Right cardiac atrium (tissue), 5 donors: ENCODE measurements around the gene SCD5. TPM values are rescaled to one million over a fixed set of nuclear protein-coding genes. Genes with fewer than 3 reads are reported as not detected.

Experiments
- ATAC-seq, 2 donors: fragments of 200-7000 bp; cut with Tn5 transposase; one replicate each; pipeline versions ENCODE4 v1.8.0 to v1.9.1; 2020; ENCODE audit warnings: moderate library complexity in 2 of 2, mild to moderate bottlenecking in 1 of 2
- DNase-seq, 3 donors: peaks; one replicate each; pipeline ENCODE4 v3.0.0-alpha.2; 2020
- H3K27ac ChIP-seq: one replicate; pipeline ENCODE4 v1.5.1; 2013; ENCODE audit warnings: mild to moderate bottlenecking, low read length, control low read depth, moderate library complexity
- H3K27me3 ChIP-seq: one replicate; pipeline ENCODE4 v1.6.1; 2013; ENCODE audit not compliant: control insufficient read depth, insufficient read depth
- H3K4me1 ChIP-seq: one replicate; pipeline ENCODE4 v1.6.1; 2013; ENCODE audit warnings: low read length; ENCODE audit not compliant: control insufficient read depth, insufficient read depth
- H3K4me3 ChIP-seq: one replicate; pipeline ENCODE4 v1.5.1; 2013; ENCODE audit warnings: low read length, control low read depth
- H3K9me3 ChIP-seq: one replicate; pipeline ENCODE4 v1.6.1; 2013; ENCODE audit warnings: low read length; ENCODE audit not compliant: control insufficient read depth
- WGBS: extraction: QIAGEN DNeasy Blood & Tissue Kit; methylation state at CpG from one replicate; pipeline ENCODE4 v1.1.7; 2013; 5-methylcytosine and 5-hydroxymethylcytosine counted together
- intact Hi-C, 4 donors: fragments of 100-400 bp; cut with DNase I; formaldehyde crosslinking; loops; one replicate each; pipeline versions ENCODE4 v1.11.0 to v1.14.0; 2022 to 2023
- polyA plus RNA-seq: library from polyadenylated mRNA; stranded (reverse); fragments of 200-250 nt; gene quantifications from one replicate; pipeline ENCODE4 v1.2.3, GENCODE V29; 2013
- total RNA-seq, 4 donors: library from RNA; stranded (reverse); fragmentation: NEBNext Ultra II Directional; extraction: Animal tissue kit (Norgen Biotek cat#: 25700); gene quantifications; one replicate each; pipeline ENCODE4 v1.2.1, GENCODE V29; 2021
- donor health status: healthy with polysubstance abuse.
- donor health status: DM: no; HTN: yes; CAD: no.
- donor health status: DM: no; HTN: no; CAD: no.
- donor health status: DM: no; HTN: yes; CAD: no; lungs with severe emphysema.
- donor health status: DM: yes; HTN: yes; CAD: no.

The SCD5 gene
- total and polyA plus RNA-seq, 5 donors = 6.0 to 14.2 (median 12.0) TPM

DNA sequence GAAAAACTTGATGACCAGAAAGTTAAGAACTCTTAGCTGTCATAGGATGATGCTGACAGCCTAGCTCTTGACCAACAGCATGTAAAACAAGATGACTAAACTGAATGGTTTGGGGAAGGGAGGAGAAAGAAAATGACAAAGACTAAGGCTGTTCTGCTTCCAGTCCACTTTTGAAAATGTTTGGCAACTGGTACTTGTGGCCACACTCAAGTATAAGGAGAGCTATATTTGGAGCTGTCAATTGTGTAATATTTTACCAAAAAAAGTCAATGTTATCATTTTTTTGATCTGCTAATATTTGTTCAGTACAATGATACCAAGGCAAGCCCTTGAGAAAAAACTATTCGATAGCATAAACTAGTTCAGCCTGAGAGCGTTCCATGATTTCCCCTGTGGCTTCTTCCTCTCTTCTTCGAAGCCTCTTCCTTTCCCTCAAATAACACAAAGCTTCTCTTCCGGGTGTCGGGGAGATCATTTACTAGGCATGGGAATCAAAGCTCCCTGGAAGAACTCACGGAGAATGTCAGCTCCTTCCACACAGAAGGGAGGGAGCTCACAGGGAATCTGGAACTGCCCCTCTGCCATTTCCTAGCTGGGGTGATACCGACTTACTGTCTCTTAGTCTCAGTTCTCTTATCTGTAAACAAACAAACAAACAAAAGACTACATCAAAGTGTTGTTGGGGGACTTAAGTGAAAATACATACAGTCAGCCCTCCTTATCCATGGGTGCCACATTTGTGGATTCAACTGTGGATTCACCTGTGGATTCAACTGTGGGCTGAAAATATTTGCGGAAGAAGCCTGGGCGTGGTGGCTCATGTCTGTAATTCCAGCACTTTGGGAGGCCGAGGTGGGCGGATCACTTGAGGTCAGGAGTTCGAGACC is 82.6 kb downstream of the SCD5 start:
- H3K27ac ChIP-seq = peak overlapping the region; percentile 4
- WGBS = 56% methylated on average over 12 of the region's 12 CpGs
- no peak for DNase-seq
- no peaks in the 10 kb centered on the region for H3K9me3 ChIP-seq
- H3K4me3 ChIP-seq = no peak overlapping the region
- intact Hi-C loops = no loop called here
- peaks cover 1% of the 10 kb centered on the region for H3K4me1 ChIP-seq
- ATAC-seq = peak; percentile 34 to 49
- H3K27me3 ChIP-seq = no peaks in the 10 kb centered on the region

- H3K27ac ChIP-seq = no peak overlapping the region
- WGBS = 100% methylated on average over 3 of the region's 3 CpGs
- H3K9me3 ChIP-seq = no peaks in the 10 kb centered on the region
- intact Hi-C loops = no loop called here
- ATAC-seq (no peak), DNase-seq (no peak)
- peaks cover 1% of the 10 kb centered on the region for H3K4me1 ChIP-seq
- H3K27me3 ChIP-seq = no peaks in the 10 kb centered on the region
- H3K4me3 ChIP-seq = no peak overlapping the region
Measured at GRCh38 chr4:82713856-82714255, 84.7 kb downstream of the SCD5 start.

DNA sequence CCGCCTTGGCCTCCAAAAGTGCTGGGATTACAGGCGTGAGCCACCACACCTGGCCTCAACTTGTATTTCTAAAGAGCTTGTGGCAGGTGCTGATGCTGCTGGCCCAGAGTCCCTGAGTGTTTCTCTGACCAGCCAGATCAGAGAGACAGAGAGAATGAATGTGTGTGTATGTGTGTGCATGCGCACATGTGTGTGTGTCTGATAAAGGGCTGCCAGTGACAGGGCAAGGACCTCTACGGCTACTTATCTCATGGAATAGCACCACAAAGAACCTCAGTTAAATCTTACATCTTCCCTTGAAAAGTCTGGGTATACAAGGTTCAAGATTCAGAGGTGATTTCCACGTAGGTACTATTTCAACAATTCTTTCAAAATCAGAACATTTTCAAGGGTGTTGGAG is 86.0 kb downstream of the SCD5 start:
- ATAC-seq (no peak), DNase-seq (no peak)
- H3K4me1 ChIP-seq = peaks cover 1% of the 10 kb centered on the region
- WGBS = 88% methylated on average over 5 of the region's 5 CpGs
- H3K4me3 ChIP-seq = no peak overlapping the region
- H3K27me3 ChIP-seq = no peaks in the 10 kb centered on the region
- H3K27ac ChIP-seq = no peak overlapping the region
- intact Hi-C loops = no loop called here
- no peaks in the 10 kb centered on the region for H3K9me3 ChIP-seq

DNA sequence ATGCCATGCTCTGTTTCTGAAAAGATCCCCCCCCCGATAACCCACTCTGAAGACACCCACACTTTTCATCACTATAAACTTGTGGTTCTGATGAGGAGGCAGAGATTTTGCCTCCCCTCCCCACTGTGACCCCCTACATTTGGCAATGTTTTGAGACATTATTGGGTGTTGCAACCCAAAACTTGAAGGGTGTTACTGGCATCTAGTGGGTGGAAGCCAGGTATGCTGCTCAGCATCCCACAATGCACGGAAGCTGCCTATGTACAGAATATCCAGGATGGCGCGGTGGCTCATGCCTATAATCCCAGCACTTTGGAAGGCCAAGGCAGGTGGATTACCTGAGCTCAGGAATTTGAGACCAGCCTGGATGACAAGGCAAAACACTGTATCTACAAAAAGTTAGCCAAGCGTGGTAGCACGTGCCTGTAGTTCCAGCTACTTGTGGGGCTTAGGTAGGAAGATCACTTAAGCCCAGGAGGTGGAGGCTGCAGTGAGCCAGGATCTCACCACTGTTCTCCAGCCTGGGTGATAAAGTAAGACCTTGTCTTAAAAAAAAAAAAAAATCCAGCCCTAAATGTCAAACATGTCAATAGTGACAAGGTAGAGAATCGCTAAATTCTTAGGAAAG is 87.3 kb downstream of the SCD5 start:
- intact Hi-C loops = no loop called here
- no peaks in the 10 kb centered on the region for H3K9me3 ChIP-seq
- WGBS = 81% methylated on average over 7 of the region's 7 CpGs
- H3K4me1 ChIP-seq = peaks cover 1% of the 10 kb centered on the region
- no peak overlapping the region for H3K27ac ChIP-seq
- no peaks in the 10 kb centered on the region for H3K27me3 ChIP-seq
- H3K4me3 ChIP-seq = no peak overlapping the region
- ATAC-seq = no peak
- DNase-seq = no peak

GRCh38 chr4:82710197-82710929 is 88.2 kb downstream of the SCD5 start:
- intact Hi-C loops = no loop called here
- Histone ChIP-seq H3K4me3 (no peak overlapping the region), H3K27me3 (no peaks in the 10 kb centered on the region), H3K9me3 (no peaks in the 10 kb centered on the region), H3K4me1 (peaks cover 1% of the 10 kb centered on the region), H3K27ac (no peak overlapping the region)
- 56% methylated on average over 4 of the region's 4 CpGs for WGBS
- no peak for ATAC-seq
- no peak for DNase-seq

DNA sequence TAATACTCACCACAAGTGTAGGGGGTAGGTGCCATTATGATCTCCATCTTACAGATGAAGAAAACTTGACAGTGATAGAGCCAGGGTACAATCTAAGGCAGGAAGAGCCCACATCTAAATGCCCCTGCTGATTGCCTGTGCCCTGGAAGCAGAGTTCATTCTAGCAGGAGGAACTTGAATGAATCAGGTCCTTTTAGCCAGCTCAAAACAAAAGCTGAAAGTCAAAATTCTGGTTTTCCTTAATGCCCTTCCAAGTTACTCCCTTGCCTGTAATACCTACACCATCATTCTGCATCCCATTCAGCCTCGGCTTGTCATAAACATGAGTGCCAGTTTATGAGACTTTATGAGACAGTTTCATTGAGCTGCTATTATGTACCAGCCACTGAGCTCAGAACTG is 89.6 kb downstream of the SCD5 start:
- intact Hi-C loops = no loop called here
- Histone ChIP-seq H3K9me3 (no peaks in the 10 kb centered on the region), H3K4me3 (no peak overlapping the region), H3K27me3 (no peaks in the 10 kb centered on the region), H3K4me1 (peaks cover 1% of the 10 kb centered on the region), H3K27ac (no peak overlapping the region)
- WGBS = 86% methylated on average over 1 of the region's 1 CpG
- DNase-seq (no peak), ATAC-seq (peak in 1 of 2 donors; percentile 13)

- Histone ChIP-seq H3K9me3 (no peaks in the 10 kb centered on the region), H3K27me3 (no peaks in the 10 kb centered on the region), H3K27ac (no peak overlapping the region), H3K4me3 (no peak overlapping the region), H3K4me1 (no peaks in the 10 kb centered on the region)
- ATAC-seq (peak; percentile 67 to 81), DNase-seq (no peak)
- intact Hi-C loops = no loop called here
- WGBS = 76% methylated on average over 3 of the region's 3 CpGs
Measured at GRCh38 chr4:82706349-82707000, 92.1 kb downstream of the SCD5 start.

GRCh38 chr4:82705928-82706300 is 92.7 kb downstream of the SCD5 start:
- Histone ChIP-seq H3K27ac (no peak overlapping the region), H3K4me1 (no peaks in the 10 kb centered on the region), H3K4me3 (no peak overlapping the region), H3K9me3 (no peaks in the 10 kb centered on the region), H3K27me3 (no peaks in the 10 kb centered on the region)
- ATAC-seq (no peak), DNase-seq (no peak)
- intact Hi-C loops = no loop called here
- 73% methylated on average over 1 of the region's 1 CpG for WGBS

DNA sequence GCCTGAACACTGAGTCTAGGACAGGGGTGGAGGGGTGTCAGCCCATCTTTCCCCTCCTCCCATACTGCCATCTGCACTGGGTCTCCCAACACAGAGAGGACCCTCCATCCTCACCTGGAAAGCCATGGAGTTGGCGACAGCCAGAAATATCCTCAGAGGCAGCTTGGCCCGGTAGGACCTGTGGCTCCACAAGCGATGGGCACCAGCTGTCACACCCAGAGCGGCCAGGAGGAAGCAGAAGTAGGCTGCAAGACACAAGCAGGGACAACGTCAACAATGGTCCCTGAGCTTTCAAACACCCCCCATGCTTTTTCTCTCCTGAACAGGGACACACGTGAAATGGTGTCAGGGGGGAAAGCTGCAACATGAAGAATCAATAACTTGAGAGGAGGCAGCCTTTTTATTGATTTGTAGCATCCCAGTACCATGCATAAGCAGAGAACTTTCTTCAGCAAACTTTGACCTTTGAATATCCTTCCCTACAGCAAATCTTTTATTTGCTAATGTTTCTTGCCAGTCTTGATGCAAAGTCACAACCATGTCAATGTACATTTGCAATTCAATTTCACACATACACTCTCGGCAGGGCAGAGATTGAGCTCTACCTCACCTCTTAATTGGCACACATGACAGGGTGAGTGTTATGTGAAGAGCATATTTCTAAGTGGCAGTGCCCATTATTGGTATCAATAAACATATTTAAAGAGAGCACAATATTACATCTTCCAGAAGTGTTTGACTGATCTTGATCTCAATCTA is 93.2 kb downstream of the SCD5 start:
- ATAC-seq (no peak), DNase-seq (no peak)
- H3K4me1 ChIP-seq = no peaks in the 10 kb centered on the region
- H3K4me3 ChIP-seq = no peak overlapping the region
- H3K27me3 ChIP-seq = no peaks in the 10 kb centered on the region
- no peaks in the 10 kb centered on the region for H3K9me3 ChIP-seq
- WGBS = 86% methylated on average over 7 of the region's 7 CpGs
- H3K27ac ChIP-seq = no peak overlapping the region
- intact Hi-C loops = no loop called here

DNA sequence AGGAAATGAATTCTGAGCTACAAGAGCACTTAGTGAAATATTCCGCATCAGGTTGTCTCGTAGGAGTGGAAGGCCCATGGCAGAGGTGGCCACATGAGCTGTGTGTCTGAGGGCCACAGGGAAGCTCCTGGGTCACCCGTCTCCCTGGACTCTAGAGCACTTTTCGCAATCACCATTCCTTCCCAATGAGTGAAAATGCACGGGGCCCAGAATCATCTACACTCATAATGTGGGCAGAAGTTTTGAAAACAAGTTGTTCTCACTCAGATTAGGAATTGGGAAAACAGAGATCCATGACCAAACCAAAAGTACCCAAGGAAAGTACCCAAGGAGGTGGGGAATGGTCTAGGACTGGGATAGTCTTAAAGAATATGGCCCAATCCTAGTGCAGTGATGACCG is 94.4 kb downstream of the SCD5 start:
- no peak overlapping the region for H3K27ac ChIP-seq
- intact Hi-C loops = no loop called here
- no peak for DNase-seq
- H3K4me1 ChIP-seq = no peaks in the 10 kb centered on the region
- no peaks in the 10 kb centered on the region for H3K27me3 ChIP-seq
- no peak overlapping the region for H3K4me3 ChIP-seq
- ATAC-seq = no peak
- 96% methylated on average over 6 of the region's 6 CpGs for WGBS
- H3K9me3 ChIP-seq = no peaks in the 10 kb centered on the region
